Caco-2 (cell line): ENCODE data around the gene EXOSC6. TPM values are rescaled to one million over a fixed set of nuclear protein-coding genes. Genes with fewer than 3 reads are reported as not detected.
"Not testable (repeated sequence)": the region's sequence is repeated elsewhere in the genome, so short reads cannot be mapped to it uniquely, and the experiment has no call there.

Source experiments
- BruUV-seq: library from RNA; stranded (reverse); fragments of 400-500 nt; replicated peaks from 2 replicates; lab custom pipeline; 2021; lab: Mats Ljungman, UMichigan
- CTCF ChIA-PET: fragments of 300-600 bp; sonication (Branson Sonifier 250); formaldehyde crosslinking; loops from one replicate; lab custom pipeline; 2022; ENCODE audit warnings: antibody characterized with exemption; lab: Charles Lee
- POLR2A ChIA-PET: fragments of 300-600 bp; sonication (Branson Sonifier 250); formaldehyde crosslinking; loops from one replicate; lab custom pipeline; 2022; ENCODE audit warnings: antibody characterized with exemption; lab: Charles Lee
- DNase-seq, 2 experiments: peaks; one replicate each; pipeline versions ENCODE4 v3.0.0 to v3.0.0-alpha.2; 2020 to 2022
- H3K27me3 ChIP-seq: replicated peaks from 2 replicates; pipeline ENCODE4 v1.6.0; 2011; ENCODE audit warnings: low read length; ENCODE audit not compliant: control insufficient read depth, insufficient read depth
- H3K36me3 ChIP-seq: 2 replicates; pipeline ENCODE4 v1.5.1; 2011; ENCODE audit warnings: low read length; ENCODE audit not compliant: control insufficient read depth, insufficient read depth
- H3K4me1 ChIP-seq: fragments of 250-450 bp; sonication (Bioruptor Pico); 2 replicates; pipeline ENCODE4 v1.5.1; 2020; ENCODE audit warnings: mild to moderate bottlenecking
- H3K4me3 ChIP-seq: 2 replicates; pipeline ENCODE4 v1.5.1; 2011; ENCODE audit warnings: low read depth, mild to moderate bottlenecking, control low read depth, low read length
- H3K9me3 ChIP-seq: fragments of 250-450 bp; sonication (Bioruptor Pico); 2 replicates; pipeline ENCODE4 v1.5.1; 2020; ENCODE audit warnings: mild to moderate bottlenecking, moderate library complexity
- H3K27ac Mint-ChIP-seq: one replicate; pipeline ENCODE4 v1.8.0; 2022; ENCODE audit warnings: mixed read lengths; ENCODE audit not compliant: unreplicated experiment
- H3K27me3 Mint-ChIP-seq: one replicate; pipeline ENCODE4 v1.8.0; 2022; ENCODE audit warnings: mixed read lengths; ENCODE audit not compliant: insufficient read depth, unreplicated experiment
- H3K36me3 Mint-ChIP-seq: one replicate; pipeline ENCODE4 v1.8.0; 2022; ENCODE audit warnings: mild to moderate bottlenecking, mixed read lengths; ENCODE audit not compliant: insufficient read depth, unreplicated experiment
- H3K4me1 Mint-ChIP-seq: one replicate; pipeline ENCODE4 v1.8.0; 2022; ENCODE audit warnings: low read depth, mixed read lengths; ENCODE audit not compliant: unreplicated experiment
- H3K4me3 Mint-ChIP-seq: one replicate; pipeline ENCODE4 v1.8.0; 2022; ENCODE audit warnings: mild to moderate bottlenecking, moderate library complexity, mixed read lengths; ENCODE audit not compliant: unreplicated experiment
- H3K9me3 Mint-ChIP-seq: one replicate; pipeline ENCODE4 v1.8.0; 2022; ENCODE audit warnings: mixed read lengths; ENCODE audit not compliant: unreplicated experiment
- intact Hi-C: fragments of 100-400 bp; cut with micrococcal nuclease; formaldehyde crosslinking; loops from one replicate; pipeline ENCODE4 v1.10.0; 2022; ENCODE audit not compliant: unreplicated experiment
- total RNA-seq: library from RNA; stranded (reverse); gene quantifications from 2 replicates; pipeline ENCODE4 v1.2.3, GENCODE V29; 2022

The EXOSC6 gene
- total RNA-seq, 1 experiment from 2014 or later = 34.6 TPM

DNA sequence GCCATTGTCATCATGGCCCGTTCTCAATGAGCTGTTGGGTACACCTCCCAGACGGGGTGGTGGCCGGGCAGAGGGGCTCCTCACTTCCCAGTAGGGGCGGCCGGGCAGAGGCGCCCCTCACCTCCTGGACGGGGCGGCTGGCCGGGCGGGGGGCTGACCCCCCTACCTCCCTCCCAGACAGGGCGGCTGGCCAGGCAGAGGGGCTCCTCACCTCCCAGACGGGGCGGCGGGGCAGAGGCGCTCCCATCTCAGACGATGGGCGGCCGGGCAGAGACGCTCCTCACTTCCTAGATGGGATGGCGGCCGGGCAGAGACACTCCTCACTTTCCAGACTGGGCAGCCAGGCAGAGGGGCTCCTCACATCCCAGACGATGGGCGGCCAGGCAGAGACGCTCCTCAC lies 27.1 kb downstream of the EXOSC6 start:
- POLR2A ChIA-PET, H3K4me1 ChIP-seq, H3K4me3 Mint-ChIP-seq, H3K9me3 Mint-ChIP-seq, H3K27me3 Mint-ChIP-seq, DNase-seq, BruUV-seq, intact Hi-C loops, H3K4me3 ChIP-seq, H3K27me3 ChIP-seq, H3K36me3 ChIP-seq, H3K4me1 Mint-ChIP-seq, CTCF ChIA-PET, H3K9me3 ChIP-seq, H3K27ac Mint-ChIP-seq: not testable (repeated sequence)
- peaks cover 11% of the 10 kb centered on the region for H3K36me3 Mint-ChIP-seq

- POLR2A ChIA-PET, H3K9me3 ChIP-seq, DNase-seq, BruUV-seq, H3K4me3 Mint-ChIP-seq, H3K27ac Mint-ChIP-seq, intact Hi-C loops, H3K27me3 ChIP-seq, H3K4me1 ChIP-seq, H3K27me3 Mint-ChIP-seq, H3K4me3 ChIP-seq, H3K9me3 Mint-ChIP-seq, H3K4me1 Mint-ChIP-seq, CTCF ChIA-PET, H3K36me3 Mint-ChIP-seq, H3K36me3 ChIP-seq: not testable (repeated sequence)
These were observed 27.7 kb downstream of the EXOSC6 start for GRCh38 chr16:70223971-70224513.

- intact Hi-C loops, H3K4me1 ChIP-seq, POLR2A ChIA-PET, H3K27ac Mint-ChIP-seq, H3K4me3 Mint-ChIP-seq, H3K9me3 Mint-ChIP-seq, H3K4me3 ChIP-seq, CTCF ChIA-PET, H3K36me3 ChIP-seq, H3K36me3 Mint-ChIP-seq, H3K4me1 Mint-ChIP-seq, H3K9me3 ChIP-seq, BruUV-seq, DNase-seq, H3K27me3 Mint-ChIP-seq, H3K27me3 ChIP-seq: not testable (repeated sequence)
These were observed 28.5 kb downstream of the EXOSC6 start for GRCh38 chr16:70223216-70223615.

- H3K9me3 ChIP-seq, intact Hi-C loops, DNase-seq, H3K36me3 ChIP-seq, H3K4me1 Mint-ChIP-seq, H3K27me3 ChIP-seq, H3K27me3 Mint-ChIP-seq, H3K9me3 Mint-ChIP-seq, H3K27ac Mint-ChIP-seq, POLR2A ChIA-PET, H3K4me3 Mint-ChIP-seq, CTCF ChIA-PET, BruUV-seq, H3K4me1 ChIP-seq, H3K4me3 ChIP-seq: not testable (repeated sequence)
- H3K36me3 Mint-ChIP-seq = peaks cover 13% of the 10 kb centered on the region
These were observed 29.2 kb downstream of the EXOSC6 start for GRCh38 chr16:70222574-70222973.

DNA sequence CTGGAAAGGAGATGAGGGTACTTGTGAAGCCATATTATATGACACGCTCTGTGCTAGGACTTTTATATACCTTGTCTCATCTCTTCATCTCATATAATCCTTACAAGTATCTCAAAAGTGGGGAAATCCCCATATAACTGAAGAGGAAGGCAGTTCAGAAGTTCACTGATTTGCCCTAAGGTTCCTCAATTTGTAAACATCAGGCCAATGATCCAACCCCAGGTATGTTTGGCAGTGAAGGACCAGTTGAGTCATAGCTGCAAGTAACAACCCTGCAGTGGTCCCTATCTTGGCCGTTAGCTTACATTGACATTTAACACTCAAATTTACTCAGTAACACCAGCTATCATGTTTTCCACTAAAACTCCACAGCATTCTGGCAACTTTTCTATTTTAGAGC lies 33.2 kb downstream of the EXOSC6 start:
- H3K36me3 ChIP-seq, DNase-seq, POLR2A ChIA-PET, H3K4me3 Mint-ChIP-seq, H3K4me1 Mint-ChIP-seq, intact Hi-C loops, H3K4me1 ChIP-seq, H3K27me3 ChIP-seq, H3K27me3 Mint-ChIP-seq, CTCF ChIA-PET, H3K9me3 Mint-ChIP-seq, BruUV-seq, H3K27ac Mint-ChIP-seq, H3K4me3 ChIP-seq, H3K9me3 ChIP-seq: not testable (repeated sequence)
- peaks cover 29% of the 10 kb centered on the region for H3K36me3 Mint-ChIP-seq

GRCh38 chr16:70206382-70206781 lies 45.4 kb downstream of the EXOSC6 start:
- POLR2A ChIA-PET, H3K4me3 ChIP-seq, H3K9me3 ChIP-seq, H3K36me3 ChIP-seq, CTCF ChIA-PET, H3K4me1 Mint-ChIP-seq, H3K4me1 ChIP-seq, intact Hi-C loops, H3K4me3 Mint-ChIP-seq, H3K27me3 Mint-ChIP-seq, BruUV-seq, H3K27me3 ChIP-seq, H3K27ac Mint-ChIP-seq, DNase-seq: not testable (repeated sequence)
- H3K9me3 Mint-ChIP-seq = peaks cover 11% of the 10 kb centered on the region
- H3K36me3 Mint-ChIP-seq = peaks cover 23% of the 10 kb centered on the region

GRCh38 chr16:70204668-70205405 lies 46.9 kb downstream of the EXOSC6 start:
- DNase-seq, H3K27ac Mint-ChIP-seq, H3K4me3 ChIP-seq, H3K4me1 Mint-ChIP-seq, H3K27me3 ChIP-seq, H3K36me3 ChIP-seq, POLR2A ChIA-PET, CTCF ChIA-PET, intact Hi-C loops, H3K4me3 Mint-ChIP-seq, BruUV-seq, H3K4me1 ChIP-seq, H3K27me3 Mint-ChIP-seq, H3K9me3 ChIP-seq: not testable (repeated sequence)
- Mint-ChIP-seq H3K36me3 (peaks cover 23% of the 10 kb centered on the region), H3K9me3 (peaks cover 11% of the 10 kb centered on the region)
